ENCODE measurements around the gene LRRC42.
A peak's percentile ranks its signal among the peaks of the same experiment; 100 is the strongest.

Gene LRRC42

GRCh38 chr1:53942127-53942957, 3.8 kb upstream of the LRRC42 start:
- DNase-seq (ENCODE audit: low spot score), result peak; percentile 23

GRCh38 chr1:53943090-53943489, 3.1 kb upstream of the LRRC42 start:
- DNase-seq (ENCODE audit: low spot score), result no peak

GRCh38 chr1:53943490-53944043, 2.6 kb upstream of the LRRC42 start:
- DNase-seq (ENCODE audit: low spot score), result no peak

- no peak for DNase-seq (ENCODE audit: low spot score)
Measured at GRCh38 chr1:53944469-53945182, 1.5 kb upstream of the LRRC42 start.

GRCh38 chr1:53945183-53945432, 1.0 kb upstream of the LRRC42 start:
- no peak for DNase-seq (ENCODE audit: low spot score)

GRCh38 chr1:53945433-53946251, 508 bp upstream of the LRRC42 start, which contains the start of gene IFT25:
Gene IFT25 (minus strand): TSS chr1:53945699. CDS start chr1:53940082, 5,617 bp downstream.
- peak; percentile 96 for DNase-seq (ENCODE audit: low spot score)

GRCh38 chr1:53947172-53947907, 1.2 kb downstream of the LRRC42 start:
- DNase-seq (ENCODE audit: low spot score), result no peak

- DNase-seq (ENCODE audit: low spot score), result no peak
Measured at GRCh38 chr1:53948291-53948690, 2.1 kb downstream of the LRRC42 start.

GRCh38 chr1:53949023-53949990, 3.2 kb downstream of the LRRC42 start:
- DNase-seq (ENCODE audit: low spot score), result peak; percentile 32

GRCh38 chr1:53951697-53952096, 5.5 kb downstream of the LRRC42 start:
- DNase-seq (ENCODE audit: low spot score), result no peak

GRCh38 chr1:53954128-53954527, 8.0 kb downstream of the LRRC42 start:
- no peak for DNase-seq (ENCODE audit: low spot score)

GRCh38 chr1:53956308-53957168, 10.4 kb downstream of the LRRC42 start:
- no peak for DNase-seq (ENCODE audit: low spot score)

GRCh38 chr1:53957194-53957818, 11.2 kb downstream of the LRRC42 start:
- DNase-seq (ENCODE audit: low spot score), result no peak

- DNase-seq (ENCODE audit: low spot score), result peak; percentile 64
Measured at GRCh38 chr1:53959664-53960250, 13.6 kb downstream of the LRRC42 start.

GRCh38 chr1:53962395-53962794, 16.2 kb downstream of the LRRC42 start:
- DNase-seq (ENCODE audit: low spot score), result no peak

GRCh38 chr1:53963460-53963859, 17.3 kb downstream of the LRRC42 start:
- DNase-seq (ENCODE audit: low spot score), result no peak

GRCh38 chr1:53964109-53964508, 18.0 kb downstream of the LRRC42 start:
- no peak for DNase-seq (ENCODE audit: low spot score)

GRCh38 chr1:53966794-53967193, 20.6 kb downstream of the LRRC42 start:
- DNase-seq (ENCODE audit: low spot score), result no peak

All from hematopoietic multipotent progenitor cell treated with erythropoietin and hydrocortisone succinate and interleukin-3 and kit ligand, for 15 days (in vitro differentiated cells).